ENCODE measurements around the gene PTPRM. TPM values are rescaled to one million over a fixed set of nuclear protein-coding genes. Genes with fewer than 3 reads are reported as not detected.

The PTPRM gene
- total and polyA plus RNA-seq, 2 of the 4 experiments (the other 2 are of a cell fraction), result 28.3 to 51.2 TPM

DNA sequence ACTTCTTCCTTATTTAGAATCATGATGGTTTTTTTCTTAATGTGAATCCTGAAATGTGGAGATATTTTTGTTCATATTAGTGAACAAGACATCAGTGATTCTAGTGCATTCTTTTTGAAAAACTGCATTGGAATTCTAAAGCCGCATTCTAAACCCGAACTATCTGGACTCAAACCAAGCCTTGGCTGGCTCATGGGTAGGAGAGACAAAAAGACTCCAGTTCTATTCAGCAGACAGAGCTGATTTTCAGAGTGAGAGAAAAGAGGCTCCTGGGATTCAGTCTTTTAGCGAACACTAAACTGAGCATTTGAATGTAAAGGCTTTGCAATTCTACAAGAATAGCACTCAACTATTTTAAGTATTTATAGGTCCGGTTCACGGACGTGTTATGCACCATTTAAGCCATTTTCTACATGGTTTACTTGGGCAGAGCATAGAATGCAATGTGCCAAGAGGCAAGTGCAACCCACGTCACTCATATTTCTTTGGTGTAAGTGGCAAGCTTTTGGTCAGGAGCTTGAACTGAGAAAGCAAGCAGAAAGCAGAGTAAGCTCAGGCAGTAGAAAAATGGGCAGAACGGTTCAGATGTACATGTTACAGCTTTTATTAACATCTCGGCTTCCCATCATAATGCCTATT lies 814.8 kb downstream of the PTPRM start:
- H3K4me1 ChIP-seq (ENCODE audit: control insufficient read depth, insufficient read depth, low read length), result peaks cover 8% of the 10 kb centered on the region
- no peak overlapping the region for H2AFZ ChIP-seq (replicated peaks; ENCODE audit: low read length, poor library complexity)
- intact Hi-C loops (cut with micrococcal nuclease), result no loop called here
- H3K9ac ChIP-seq (ENCODE audit: low read depth, low read length), result no peak overlapping the region
- no peak overlapping the region for H3K14ac ChIP-seq (replicated peaks; ENCODE audit: low read depth, low read length)
- H3K79me1 ChIP-seq (ENCODE audit: low read depth in 1 of 2, low read length in 2 of 2), result no peaks in the 10 kb centered on the region
- TF ChIP-seq MXI1 (IDR thresholded peaks at IDR 0.05; ENCODE audit: borderline replicate concordance, low read depth, low read length), result no peak
- TF ChIP-seq CHD1 (IDR thresholded peaks at IDR 0.05; ENCODE audit: low read depth, low read length), result no peak
- TF ChIP-seq, protein P1, sequence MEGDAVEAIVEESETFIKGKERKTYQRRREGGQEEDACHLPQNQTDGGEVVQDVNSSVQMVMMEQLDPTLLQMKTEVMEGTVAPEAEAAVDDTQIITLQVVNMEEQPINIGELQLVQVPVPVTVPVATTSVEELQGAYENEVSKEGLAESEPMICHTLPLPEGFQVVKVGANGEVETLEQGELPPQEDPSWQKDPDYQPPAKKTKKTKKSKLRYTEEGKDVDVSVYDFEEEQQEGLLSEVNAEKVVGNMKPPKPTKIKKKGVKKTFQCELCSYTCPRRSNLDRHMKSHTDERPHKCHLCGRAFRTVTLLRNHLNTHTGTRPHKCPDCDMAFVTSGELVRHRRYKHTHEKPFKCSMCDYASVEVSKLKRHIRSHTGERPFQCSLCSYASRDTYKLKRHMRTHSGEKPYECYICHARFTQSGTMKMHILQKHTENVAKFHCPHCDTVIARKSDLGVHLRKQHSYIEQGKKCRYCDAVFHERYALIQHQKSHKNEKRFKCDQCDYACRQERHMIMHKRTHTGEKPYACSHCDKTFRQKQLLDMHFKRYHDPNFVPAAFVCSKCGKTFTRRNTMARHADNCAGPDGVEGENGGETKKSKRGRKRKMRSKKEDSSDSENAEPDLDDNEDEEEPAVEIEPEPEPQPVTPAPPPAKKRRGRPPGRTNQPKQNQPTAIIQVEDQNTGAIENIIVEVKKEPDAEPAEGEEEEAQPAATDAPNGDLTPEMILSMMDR (conservative IDR thresholded peaks at IDR 0.05; ENCODE audit: low read depth, low read length), result no peak
- TF ChIP-seq BHLHE40 (IDR thresholded peaks at IDR 0.05; ENCODE audit: low read depth, low read length), result no peak
- no peak for TF ChIP-seq RCOR1 (IDR thresholded peaks at IDR 0.05; ENCODE audit: insufficient replicate concordance, low read length)
- TF ChIP-seq FOS (IDR thresholded peaks at IDR 0.05; ENCODE audit: low read depth, low read length), result no peak
- no peak for TF ChIP-seq NFE2L2 (IDR thresholded peaks at IDR 0.05; ENCODE audit: low read depth, low read length)
- TF ChIP-seq MAFK (IDR thresholded peaks at IDR 0.05; ENCODE audit: low read depth, low read length), result no peak
- TF ChIP-seq RFX5 (IDR thresholded peaks at IDR 0.05; ENCODE audit: low read depth, low read length), result no peak
- TF ChIP-seq RAD21 (IDR thresholded peaks at IDR 0.05; ENCODE audit: low read length), result no peak
- dilution Hi-C loops (cut with HindIII; ENCODE audit: low sequenced_read_pairs, unreplicated experiment), result no loop called here
- no peak overlapping the region for H3K23ac ChIP-seq (ENCODE audit: low read depth, low read length)
- ChIA-PET POLR2A (ENCODE audit: unreplicated experiment) (no interaction called here), CTCF (no interaction called here)
- BruUV-seq (replicated peaks), result no TSS peak
- DNase-seq (peak; percentile 52), ATAC-seq (ENCODE audit: low read depth) (no peak)
- no peak overlapping the region for H3K4me2 ChIP-seq (ENCODE audit: low read depth, low read length)
- H3K9me3 ChIP-seq (ENCODE audit: control insufficient read depth, insufficient read depth, low read length), result no peaks in the 10 kb centered on the region
- no peak overlapping the region for H2AK5ac ChIP-seq (ENCODE audit: low read depth, low read length)
- no peak overlapping the region for H2AK9ac ChIP-seq (replicated peaks; ENCODE audit: low read depth, low read length, poor library complexity)
- H4K8ac ChIP-seq (ENCODE audit: low read depth in 2 of 2, low read length in 2 of 2), result no peak overlapping the region
- in situ Hi-C loops (cut with MboI; ENCODE audit: low sequenced_read_pairs), result loop anchor here (25.0 kb wide), 1 partner anchor 595 kb away; no protein-coding TSS in a partner anchor
- no peak overlapping the region for H3K56ac ChIP-seq (ENCODE audit: extremely low read depth, insufficient read depth, low read length)
- WGBS, 2 experiments (ENCODE audit: extremely low coverage in 2 of 2, insufficient read length in 1 of 2), result no CpG with 5 or more reads among the region's 9 CpGs
- H3K27me3 ChIP-seq (ENCODE audit: control insufficient read depth, insufficient read depth, low read length), result no peaks in the 10 kb centered on the region
- H3K4me3 ChIP-seq (ENCODE audit: insufficient read depth, low read depth, low read length), result no peak overlapping the region
- H2BK120ac ChIP-seq (ENCODE audit: low read depth, low read length), result no peak overlapping the region
- H4K5ac ChIP-seq (ENCODE audit: low read depth, low read length), result no peak overlapping the region
- no peak overlapping the region for H2BK15ac ChIP-seq (ENCODE audit: low read depth, low read length)
- H3K27ac ChIP-seq (ENCODE audit: insufficient read depth, low read length), result no peak overlapping the region
- no peak overlapping the region for H4K91ac ChIP-seq (ENCODE audit: insufficient read depth, low read depth, low read length)
- H3K4ac ChIP-seq (ENCODE audit: low read depth, low read length), result no peak overlapping the region
- H2BK5ac ChIP-seq (ENCODE audit: low read depth, low read length, poor library complexity, severe bottlenecking), result no peak overlapping the region
- peaks cover 33% of the 10 kb centered on the region for H3K36me3 ChIP-seq (ENCODE audit: control insufficient read depth, insufficient read depth, low read length)
- no peaks in the 10 kb centered on the region for H4K20me1 ChIP-seq (ENCODE audit: insufficient read depth, low read length)
- no peak overlapping the region for H3K18ac ChIP-seq (ENCODE audit: low read depth, low read length)
- H2BK20ac ChIP-seq (ENCODE audit: low read depth, low read length), result no peak overlapping the region
- H3K9me1 ChIP-seq (ENCODE audit: insufficient read depth, low read length), result 0 out of 2 replicates have a peak, but pooled peaks cover 6% of the 10 kb centered on the region
